ENCODE results near the gene DYNLRB2. TPM values are rescaled to one million over a fixed set of nuclear protein-coding genes. Genes with fewer than 3 reads are reported as not detected.

The DYNLRB2 gene
- total RNA-seq, 2 donors from 2014 or later = not detected

DNA sequence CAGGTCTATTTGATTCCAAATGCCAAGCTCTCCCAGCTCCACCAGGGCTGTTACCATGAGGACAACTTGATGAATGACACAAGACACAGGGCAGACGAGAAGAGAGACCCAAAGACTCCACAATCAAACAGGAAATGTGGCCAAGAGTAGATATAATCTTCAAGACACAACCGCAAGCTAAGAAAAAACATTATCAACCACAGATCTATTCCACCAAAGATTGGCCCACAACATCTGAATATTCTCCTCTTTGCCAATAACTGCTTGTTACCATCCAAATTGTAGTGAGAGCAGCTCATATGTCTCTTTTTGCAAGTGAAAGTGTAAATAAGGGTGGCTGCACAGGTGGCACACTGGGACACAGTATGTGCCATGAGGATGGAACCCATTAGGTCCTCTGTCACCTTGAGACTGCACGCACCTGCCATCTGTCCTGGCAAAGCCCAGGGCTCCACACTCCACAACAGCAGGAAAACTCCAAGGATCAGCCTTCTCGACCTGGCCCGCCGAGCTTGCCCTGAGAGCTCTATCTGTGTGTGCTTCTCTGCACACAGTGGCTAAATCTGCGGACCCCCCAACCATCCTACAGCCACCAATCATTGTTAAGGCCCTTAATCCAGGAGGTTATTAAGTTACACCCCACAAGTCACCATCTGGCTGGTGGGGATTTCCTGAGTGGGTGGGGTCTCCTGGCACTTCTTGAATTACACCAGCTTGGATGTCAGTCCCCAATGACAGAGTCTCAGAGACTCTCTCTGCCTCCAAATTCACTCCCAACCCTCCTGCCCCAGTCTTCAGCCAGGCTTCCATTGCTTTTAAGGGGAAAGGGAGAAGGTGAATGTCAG is 50.5 kb downstream of the DYNLRB2 start:
- Mint-ChIP-seq H3K27ac (no peak overlapping the region), H3K4me3 (peak overlapping the region; percentile 73), H3K27me3 (peaks cover 15% of the 10 kb centered on the region), H3K4me1 (peaks cover 19% of the 10 kb centered on the region), H3K36me3 (ENCODE audit: low read depth) (peaks cover 3% of the 10 kb centered on the region)
- ATAC-seq = peak; percentile 94
- DNase-seq = no peak
- H3K9me3 ChIP-seq (ENCODE audit: control insufficient read depth, low read length, poor library complexity, severe bottlenecking) = no peaks in the 10 kb centered on the region

GRCh38 chr16:80592273-80592672 is 51.5 kb downstream of the DYNLRB2 start:
- Mint-ChIP-seq H3K4me1 (peaks cover 19% of the 10 kb centered on the region), H3K4me3 (peak overlapping the region; percentile 73), H3K27ac (no peak overlapping the region), H3K27me3 (peaks cover 9% of the 10 kb centered on the region), H3K36me3 (ENCODE audit: low read depth) (peaks cover 10% of the 10 kb centered on the region)
- ATAC-seq (no peak), DNase-seq (no peak)
- no peaks in the 10 kb centered on the region for H3K9me3 ChIP-seq (ENCODE audit: control insufficient read depth, low read length, poor library complexity, severe bottlenecking)

DNA sequence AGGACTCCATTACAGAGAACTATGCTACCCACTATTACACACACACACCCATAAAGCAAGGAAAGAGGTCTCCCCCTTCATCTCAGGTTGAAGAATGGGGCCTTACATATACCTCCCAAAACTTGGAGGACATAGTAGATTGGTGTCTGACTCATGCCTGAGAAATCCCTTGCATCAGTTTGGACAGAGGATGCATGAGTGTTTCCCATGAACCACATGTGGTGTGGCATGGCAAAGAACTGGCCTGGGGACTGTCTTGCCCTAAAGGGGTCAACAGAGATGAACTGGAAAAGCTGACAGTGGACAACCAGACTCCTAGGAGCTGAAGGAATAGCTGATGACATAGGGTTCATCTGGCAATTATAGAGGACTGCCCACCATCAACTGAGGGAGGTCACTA is 54.0 kb downstream of the DYNLRB2 start:
- peaks cover 17% of the 10 kb centered on the region for H3K4me1 Mint-ChIP-seq

DNA sequence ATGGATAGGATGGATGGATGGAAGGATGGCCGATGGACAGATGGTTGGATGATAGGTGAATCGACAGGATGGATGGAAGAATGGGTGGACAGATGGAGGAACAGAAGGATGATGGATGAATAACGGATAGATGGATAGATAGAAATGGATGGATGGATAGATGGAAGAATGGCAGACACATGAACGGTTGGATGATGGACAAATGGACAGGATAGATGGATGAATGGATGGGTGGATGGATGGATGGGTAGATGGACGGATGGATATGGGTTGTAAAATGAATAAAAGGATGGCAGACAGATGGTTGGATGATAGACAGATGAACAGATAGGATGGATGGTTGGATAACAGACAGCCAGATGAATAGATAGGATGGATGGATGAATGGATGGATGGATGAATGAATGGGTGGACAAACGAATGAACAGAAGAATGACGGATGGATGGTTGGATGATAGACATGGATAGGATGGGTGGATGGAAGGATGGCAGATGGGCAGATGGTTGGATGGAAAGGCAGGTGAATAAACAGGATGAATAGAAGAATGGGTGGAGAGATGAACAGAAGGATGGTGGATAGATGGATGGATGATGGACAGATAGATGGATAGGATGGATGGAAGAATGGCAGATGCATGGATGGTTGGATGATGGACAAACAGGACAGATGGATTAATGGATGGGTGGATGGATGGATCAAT is 55.9 kb downstream of the DYNLRB2 start:
- no peak overlapping the region for H3K4me3 Mint-ChIP-seq
- peaks cover 10% of the 10 kb centered on the region for H3K36me3 Mint-ChIP-seq (ENCODE audit: low read depth)
- no peaks in the 10 kb centered on the region for H3K9me3 ChIP-seq (ENCODE audit: control insufficient read depth, low read length, poor library complexity, severe bottlenecking)
- peaks cover 2% of the 10 kb centered on the region for H3K4me1 Mint-ChIP-seq
- H3K27ac Mint-ChIP-seq = no peak overlapping the region
- no peak for DNase-seq
- no peaks in the 10 kb centered on the region for H3K27me3 Mint-ChIP-seq
- no peak for ATAC-seq

More for the DNA sequence above, 54.0 kb downstream of the DYNLRB2 start:
- DNase-seq (no peak), ATAC-seq (no peak)
- Mint-ChIP-seq H3K4me3 (no peak overlapping the region), H3K36me3 (ENCODE audit: low read depth) (peaks cover 10% of the 10 kb centered on the region), H3K27me3 (no peaks in the 10 kb centered on the region), H3K27ac (no peak overlapping the region)
- no peaks in the 10 kb centered on the region for H3K9me3 ChIP-seq (ENCODE audit: control insufficient read depth, low read length, poor library complexity, severe bottlenecking)

- Mint-ChIP-seq H3K4me3 (no peak overlapping the region), H3K4me1 (peaks cover 2% of the 10 kb centered on the region), H3K27ac (no peak overlapping the region), H3K36me3 (ENCODE audit: low read depth) (peaks cover 7% of the 10 kb centered on the region), H3K27me3 (no peaks in the 10 kb centered on the region)
- ATAC-seq (no peak), DNase-seq (no peak)
- no peaks in the 10 kb centered on the region for H3K9me3 ChIP-seq (ENCODE audit: control insufficient read depth, low read length, poor library complexity, severe bottlenecking)
Measured at GRCh38 chr16:80599466-80599865, 58.7 kb downstream of the DYNLRB2 start.

All from T-helper 17 cell (primary cell).